Uterus (tissue), 4 donors: Measurements from ENCODE around the gene CBLL2. TPM values are rescaled to one million over a fixed set of nuclear protein-coding genes. Genes with fewer than 3 reads are reported as not detected.

Experiments used
- DNase-seq, 2 donors: peaks; one replicate each; pipeline ENCODE4 v3.0.0-alpha.2; 2019 to 2020
- H3K27ac ChIP-seq, 2 donors: fragments of 200-600 bp; sonication (generic); 1 replicate in 1 of 2; 2 replicates in 1 of 2; pipeline ENCODE4 v1.5.1; 2016 to 2018
- H3K27me3 ChIP-seq, 2 donors: fragments of 200-600 bp; sonication (generic); one replicate each; pipeline ENCODE4 v1.5.1; 2018 to 2019; ENCODE audit warnings: control low read depth in 1 of 2
- H3K36me3 ChIP-seq, 2 donors: fragments of 200-600 bp; sonication (generic); one replicate each; pipeline ENCODE4 v1.5.1; 2019; ENCODE audit warnings: control low read depth in 1 of 2
- H3K4me1 ChIP-seq, 2 donors: fragments of 200-600 bp; sonication (generic); one replicate each; pipeline ENCODE4 v1.5.1; 2018 to 2019; ENCODE audit warnings: control low read depth in 1 of 2
- H3K4me3 ChIP-seq, 2 donors: fragments of 200-600 bp; sonication (generic); 1 replicate in 1 of 2; 2 replicates in 1 of 2; pipeline ENCODE4 v1.5.1; 2018 to 2019; ENCODE audit warnings: mild to moderate bottlenecking in 1 of 2
- H3K9me3 ChIP-seq, 2 donors: fragments of 200-600 bp; sonication (generic); one replicate each; pipeline ENCODE4 v1.5.1; 2019; ENCODE audit warnings: control low read depth in 1 of 2
- POLR2A ChIP-seq, 2 donors: fragments of 450-650 bp; IDR thresholded peaks; one replicate each; pipeline ENCODE4 v1.6.1; 2016; ENCODE audit warnings: antibody characterized with exemption in 2 of 2, mild to moderate bottlenecking in 1 of 2, moderate library complexity in 1 of 2
- intact Hi-C: fragments of 100-400 bp; cut with DNase I; formaldehyde crosslinking; loops from one replicate; pipeline ENCODE4 v1.15.1; 2023; ENCODE audit warnings: low total_unique reads
- total RNA-seq, 4 donors: library from RNA; depleted of rRNA in 3 of 4; stranded (reverse); fragments of >200 nt in 3 of 4; gene quantifications; one replicate each; pipeline versions ENCODE4 v1.1.0 to v1.2.4, GENCODE V29; 2014 to 2023
- TF ChIP-seq, protein P1 (sequence below), 4 experiments: fragments of 200-600 bp in 2 of 4; fragments of 450-650 bp in 2 of 4; sonication (generic) in 2 of 4; IDR thresholded peaks; one replicate each; pipeline ENCODE4 v1.5.1; 2016 to 2019; ENCODE audit warnings: antibody characterized with exemption in 4 of 4, mild to moderate bottlenecking in 2 of 4, moderate library complexity in 1 of 4
- donor health status: DM: yes; HTN: yes; CAD: no.

Gene CBLL2
- total RNA-seq, 4 donors from 2014 or later = 0.49 TPM; not detected in 3

DNA sequence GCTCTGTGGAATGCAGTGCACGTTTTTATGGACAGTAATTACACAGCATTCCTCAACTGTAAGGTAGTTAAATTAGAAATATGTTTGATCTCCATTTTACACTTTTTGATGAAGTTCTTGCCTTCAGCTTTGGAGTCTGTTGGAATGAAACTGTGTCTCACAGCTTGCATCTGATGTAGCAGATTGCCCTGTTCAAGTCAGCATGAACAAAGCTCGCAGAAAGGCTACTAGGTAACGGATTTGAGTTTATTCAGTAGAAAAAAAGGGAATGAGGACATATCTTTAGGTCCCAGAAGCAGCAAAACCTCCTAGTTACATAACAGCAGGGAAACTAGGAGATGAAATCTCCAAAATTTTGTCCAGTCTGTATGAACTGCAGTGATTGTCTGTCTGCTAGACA lies 24.3 kb upstream of the CBLL2 start:
- no peaks in the 10 kb centered on the region for H3K9me3 ChIP-seq
- no peak overlapping the region for H3K27ac ChIP-seq
- intact Hi-C loops = no loop called here
- TF ChIP-seq POLR2A (IDR thresholded peaks at IDR 0.05) = no peak
- TF ChIP-seq, protein P1, sequence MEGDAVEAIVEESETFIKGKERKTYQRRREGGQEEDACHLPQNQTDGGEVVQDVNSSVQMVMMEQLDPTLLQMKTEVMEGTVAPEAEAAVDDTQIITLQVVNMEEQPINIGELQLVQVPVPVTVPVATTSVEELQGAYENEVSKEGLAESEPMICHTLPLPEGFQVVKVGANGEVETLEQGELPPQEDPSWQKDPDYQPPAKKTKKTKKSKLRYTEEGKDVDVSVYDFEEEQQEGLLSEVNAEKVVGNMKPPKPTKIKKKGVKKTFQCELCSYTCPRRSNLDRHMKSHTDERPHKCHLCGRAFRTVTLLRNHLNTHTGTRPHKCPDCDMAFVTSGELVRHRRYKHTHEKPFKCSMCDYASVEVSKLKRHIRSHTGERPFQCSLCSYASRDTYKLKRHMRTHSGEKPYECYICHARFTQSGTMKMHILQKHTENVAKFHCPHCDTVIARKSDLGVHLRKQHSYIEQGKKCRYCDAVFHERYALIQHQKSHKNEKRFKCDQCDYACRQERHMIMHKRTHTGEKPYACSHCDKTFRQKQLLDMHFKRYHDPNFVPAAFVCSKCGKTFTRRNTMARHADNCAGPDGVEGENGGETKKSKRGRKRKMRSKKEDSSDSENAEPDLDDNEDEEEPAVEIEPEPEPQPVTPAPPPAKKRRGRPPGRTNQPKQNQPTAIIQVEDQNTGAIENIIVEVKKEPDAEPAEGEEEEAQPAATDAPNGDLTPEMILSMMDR (IDR thresholded peaks at IDR 0.05) = no peak
- DNase-seq = no peak
- H3K27me3 ChIP-seq = no peaks in the 10 kb centered on the region
- H3K4me3 ChIP-seq = no peak overlapping the region
- H3K4me1 ChIP-seq = no peaks in the 10 kb centered on the region
- no peaks in the 10 kb centered on the region for H3K36me3 ChIP-seq

DNA sequence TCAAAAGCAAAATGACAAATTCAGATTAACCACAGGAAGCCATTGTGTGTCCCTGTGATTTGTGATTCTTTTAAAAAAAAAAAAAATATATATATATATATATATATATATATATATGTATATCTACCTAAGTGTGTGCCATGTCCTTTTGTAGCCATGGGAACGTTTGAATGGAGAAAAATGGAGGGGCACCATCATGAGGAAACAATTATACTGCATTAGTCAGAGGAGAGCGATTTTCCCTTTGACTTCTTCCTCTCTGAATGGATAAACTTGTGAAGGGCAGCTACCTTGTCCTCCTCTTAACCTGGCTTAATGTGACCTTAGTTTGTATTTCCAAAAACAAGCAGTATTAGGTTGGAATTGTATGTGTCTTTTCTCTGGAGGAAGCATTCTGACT lies 23.3 kb upstream of the CBLL2 start:
- intact Hi-C loops = no loop called here
- no peaks in the 10 kb centered on the region for H3K27me3 ChIP-seq
- H3K9me3 ChIP-seq = no peaks in the 10 kb centered on the region
- DNase-seq = no peak
- no peak overlapping the region for H3K27ac ChIP-seq
- H3K4me1 ChIP-seq = no peaks in the 10 kb centered on the region
- H3K36me3 ChIP-seq = no peaks in the 10 kb centered on the region
- TF ChIP-seq POLR2A (IDR thresholded peaks at IDR 0.05) = no peak
- TF ChIP-seq, protein P1 (IDR thresholded peaks at IDR 0.05) = no peak
- no peak overlapping the region for H3K4me3 ChIP-seq

DNA sequence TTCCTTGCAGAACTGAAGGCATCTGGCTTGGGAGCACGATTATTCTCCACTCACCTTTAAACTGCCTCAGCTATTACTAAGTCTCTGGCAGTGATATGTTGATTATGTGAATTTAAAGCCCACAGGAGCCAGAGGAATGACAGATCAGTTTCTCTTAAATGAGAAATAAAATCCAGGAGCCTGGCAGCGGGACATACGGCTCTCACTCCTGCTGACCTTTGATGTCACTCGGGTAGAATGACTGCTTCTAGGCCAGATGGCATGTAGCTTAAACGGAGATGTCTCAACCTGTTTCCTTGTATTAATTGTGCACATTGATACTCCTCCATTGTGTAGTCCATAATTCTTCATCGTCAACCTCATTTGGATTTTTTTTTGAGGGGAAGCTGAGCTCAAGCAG lies 4.0 kb upstream of the CBLL2 start:
- intact Hi-C loops = no loop called here
- Histone ChIP-seq H3K27ac (no peak overlapping the region), H3K4me1 (no peaks in the 10 kb centered on the region), H3K27me3 (no peaks in the 10 kb centered on the region), H3K36me3 (no peaks in the 10 kb centered on the region), H3K9me3 (no peaks in the 10 kb centered on the region), H3K4me3 (no peak overlapping the region)
- no peak for DNase-seq
- TF ChIP-seq POLR2A (IDR thresholded peaks at IDR 0.05) = no peak
- TF ChIP-seq, protein P1 (IDR thresholded peaks at IDR 0.05) = no peak

DNA sequence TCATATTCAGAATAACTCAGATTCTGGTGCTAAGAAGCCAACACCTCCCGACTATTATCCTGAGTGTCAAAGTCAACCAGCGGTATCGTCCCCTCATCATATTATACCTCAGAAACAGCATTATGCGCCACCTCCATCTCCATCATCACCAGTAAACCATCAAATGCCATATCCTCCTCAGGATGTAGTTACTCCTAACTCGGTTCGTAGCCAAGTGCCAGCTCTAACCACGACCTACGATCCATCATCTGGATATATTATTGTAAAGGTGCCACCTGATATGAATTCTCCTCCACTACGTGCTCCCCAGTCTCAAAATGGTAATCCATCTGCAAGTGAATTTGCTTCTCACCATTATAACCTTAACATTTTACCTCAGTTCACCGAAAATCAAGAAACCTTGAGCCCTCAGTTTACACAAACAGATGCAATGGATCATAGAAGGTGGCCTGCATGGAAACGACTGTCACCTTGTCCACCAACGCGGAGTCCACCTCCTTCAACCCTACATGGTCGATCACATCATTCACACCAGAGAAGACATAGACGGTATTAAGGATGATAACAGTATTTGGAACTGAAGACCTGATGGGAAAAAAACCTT lies 1.1 kb downstream of the CBLL2 start:
- Histone ChIP-seq H3K36me3 (no peaks in the 10 kb centered on the region), H3K9me3 (no peaks in the 10 kb centered on the region), H3K27ac (no peak overlapping the region), H3K27me3 (no peaks in the 10 kb centered on the region), H3K4me1 (no peaks in the 10 kb centered on the region), H3K4me3 (no peak overlapping the region)
- DNase-seq = no peak
- intact Hi-C loops = no loop called here
- TF ChIP-seq, protein P1 (IDR thresholded peaks at IDR 0.05) = no peak
- TF ChIP-seq POLR2A (IDR thresholded peaks at IDR 0.05) = no peak

DNA sequence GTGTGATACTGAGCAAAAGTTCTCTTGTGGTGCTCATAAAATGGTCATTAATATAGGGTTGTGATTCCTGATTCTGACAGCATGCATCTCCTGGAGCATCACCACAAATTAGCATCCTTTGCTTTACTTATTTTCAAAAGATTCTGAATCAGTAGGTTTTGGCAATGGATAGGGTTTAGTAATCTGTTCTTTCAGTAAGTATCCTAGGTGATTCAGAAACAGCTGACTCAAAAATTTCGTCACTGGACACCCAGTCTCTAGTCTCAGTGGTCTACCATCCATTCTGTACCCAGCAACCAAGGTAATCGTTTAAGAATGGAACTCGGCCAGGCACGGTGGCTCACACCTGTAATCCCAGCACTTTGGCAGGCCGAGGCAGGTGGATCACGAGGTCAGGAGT lies 4.1 kb downstream of the CBLL2 start:
- no peaks in the 10 kb centered on the region for H3K9me3 ChIP-seq
- intact Hi-C loops = no loop called here
- H3K4me3 ChIP-seq = no peak overlapping the region
- no peaks in the 10 kb centered on the region for H3K27me3 ChIP-seq
- H3K4me1 ChIP-seq = no peaks in the 10 kb centered on the region
- H3K36me3 ChIP-seq = no peaks in the 10 kb centered on the region
- no peak overlapping the region for H3K27ac ChIP-seq
- no peak for DNase-seq
- TF ChIP-seq, protein P1 (IDR thresholded peaks at IDR 0.05) = no peak
- no peak for TF ChIP-seq POLR2A (IDR thresholded peaks at IDR 0.05)
